AG04450 (cell line): ENCODE data around the gene CSTF2T. TPM values are rescaled to one million over a fixed set of nuclear protein-coding genes. Genes with fewer than 3 reads are reported as not detected.

Source experiments
- CTCF ChIA-PET: fragments of 300-600, 350-600 bp; formaldehyde crosslinking; extraction: SDS; loops from one replicate; lab custom pipeline; 2022; ENCODE audit warnings: antibody characterized with exemption, inconsistent platforms; lab: Charles Lee
- POLR2A ChIA-PET: fragments of 350-600 bp; formaldehyde crosslinking; extraction: SDS; loops from one replicate; lab custom pipeline; 2021; ENCODE audit warnings: antibody characterized with exemption, inconsistent platforms; lab: Yijun Ruan, JAX
- DNase-seq: peaks from one replicate; pipeline ENCODE4 v3.0.0-alpha.2; 2011; ENCODE audit warnings: low read depth, low spot score
- H3K27ac ChIP-seq: one replicate; pipeline ENCODE4 v1.5.1; 2012; ENCODE audit warnings: low read depth, low read length, control low read depth
- H3K27me3 ChIP-seq: one replicate; pipeline ENCODE4 v1.6.0; 2012; ENCODE audit warnings: low read length; ENCODE audit not compliant: control insufficient read depth, insufficient read depth
- H3K4me3 ChIP-seq: 2 replicates; pipeline ENCODE4 v1.5.1; 2011; ENCODE audit warnings: mild to moderate bottlenecking, low read depth, low read length, control low read depth
- H3K9me3 ChIP-seq: 2 replicates; pipeline ENCODE4 v1.5.1; 2012; ENCODE audit warnings: low read length; ENCODE audit not compliant: control insufficient read depth, insufficient read depth
- CTCF ChIP-seq: IDR thresholded peaks from 2 replicates; pipeline ENCODE4 v1.5.1; 2011; ENCODE audit warnings: low read depth, low read length, control low read depth, inconsistent platforms
- polyA plus RNA-seq: library from polyadenylated mRNA; depleted of rRNA; stranded (reverse); fragments of >200 nt; gene quantifications from 2 replicates; pipeline ENCODE4 v1.2.3, GENCODE V29; 2011

CSTF2T gene
- polyA plus RNA-seq, 1 experiment, result 7.0 TPM

GRCh38 chr10:51718804-51719291 lies 19.5 kb upstream of the CSTF2T start:
- no peaks in the 10 kb centered on the region for H3K9me3 ChIP-seq
- no peak overlapping the region for H3K4me3 ChIP-seq
- peak; percentile 45 for DNase-seq
- ChIA-PET POLR2A (interaction anchor here (0.6 kb wide), 2 partner anchors 8 to 170 kb away, joined by 3 to 4 read pairs; no protein-coding TSS in a partner anchor), CTCF (no interaction called here)
- no peak for TF ChIP-seq CTCF
- H3K27me3 ChIP-seq, result no peaks in the 10 kb centered on the region
- H3K27ac ChIP-seq, result no peak overlapping the region

DNA sequence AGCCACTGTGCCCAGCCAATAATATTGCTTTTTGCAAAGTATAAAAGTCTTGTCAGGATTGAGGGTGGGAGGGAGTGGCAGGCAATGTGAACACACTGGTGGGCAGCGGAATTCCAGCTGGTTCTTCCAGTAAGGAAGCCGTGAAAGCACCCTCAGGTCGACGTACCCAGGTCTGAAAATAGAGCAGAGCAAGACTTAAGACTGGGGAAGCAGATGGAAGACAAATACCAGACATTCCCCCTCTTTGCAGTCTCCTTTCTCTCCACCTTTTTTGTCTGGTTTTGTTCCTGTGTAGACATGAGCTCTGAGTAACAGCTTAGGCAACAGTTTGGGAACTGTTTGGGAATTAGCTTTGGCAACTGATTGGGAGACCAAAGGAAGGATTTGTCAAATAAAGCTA lies 17.6 kb upstream of the CSTF2T start:
- no peaks in the 10 kb centered on the region for H3K9me3 ChIP-seq
- ChIA-PET CTCF (interaction anchor here (0.5 to 0.6 kb wide), 2 partner anchors 296 to 679 kb away, joined by 3 to 5 read pairs; no protein-coding TSS in a partner anchor), POLR2A (no interaction called here)
- no peaks in the 10 kb centered on the region for H3K27me3 ChIP-seq
- no peak overlapping the region for H3K27ac ChIP-seq
- no peak for TF ChIP-seq CTCF
- no peak overlapping the region for H3K4me3 ChIP-seq
- no peak for DNase-seq

DNA sequence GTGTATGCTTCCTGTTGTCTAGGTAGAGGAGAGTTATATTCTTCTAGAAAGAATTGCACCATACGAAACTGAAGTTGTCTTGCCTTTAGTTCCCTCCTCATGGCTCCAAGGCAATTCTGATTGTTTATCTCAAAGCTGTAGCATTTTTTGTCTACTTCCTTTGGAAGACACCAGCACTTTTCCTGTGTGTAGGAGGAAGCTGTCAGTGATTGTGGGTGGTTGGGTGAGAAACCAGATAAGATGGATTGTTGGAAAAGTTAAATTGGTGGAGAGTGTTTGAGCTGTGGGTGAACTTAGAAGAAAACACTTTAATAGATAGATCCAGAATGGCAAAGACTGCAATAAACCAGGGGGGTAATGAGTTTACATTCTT lies 12.1 kb upstream of the CSTF2T start:
- CTCF ChIA-PET, result no interaction called here

GRCh38 chr10:51709324-51709972 lies 10.1 kb upstream of the CSTF2T start:
- Histone ChIP-seq H3K27ac (no peak overlapping the region), H3K27me3 (no peaks in the 10 kb centered on the region), H3K9me3 (no peaks in the 10 kb centered on the region), H3K4me3 (no peak overlapping the region)
- DNase-seq, result no peak
- TF ChIP-seq CTCF, result no peak
- POLR2A ChIA-PET, result no interaction called here
- CTCF ChIA-PET, result no interaction called here

More for the DNA sequence above, 12.1 kb upstream of the CSTF2T start:
- Histone ChIP-seq H3K27ac (no peak overlapping the region), H3K9me3 (no peaks in the 10 kb centered on the region), H3K4me3 (no peak overlapping the region), H3K27me3 (no peaks in the 10 kb centered on the region)
- POLR2A ChIA-PET, result no interaction called here
- TF ChIP-seq CTCF, result no peak
- no peak for DNase-seq

- no peaks in the 10 kb centered on the region for H3K27me3 ChIP-seq
- H3K9me3 ChIP-seq, result no peaks in the 10 kb centered on the region
- no peak for DNase-seq
- no peak for TF ChIP-seq CTCF
- POLR2A ChIA-PET, result no interaction called here
- no peak overlapping the region for H3K27ac ChIP-seq
- no peak overlapping the region for H3K4me3 ChIP-seq
- CTCF ChIA-PET, result interaction anchor here (0.6 kb wide), 1 partner anchor 504 kb away, joined by 7 read pairs; no protein-coding TSS in a partner anchor
Observed at GRCh38 chr10:51708609-51709008, 9.2 kb upstream of the CSTF2T start.
